ENCODE measurements around the gene MATK. TPM values are rescaled to one million over a fixed set of nuclear protein-coding genes. Genes with fewer than 3 reads are reported as not detected.
"Not testable (repeated sequence)": the region's sequence is repeated elsewhere in the genome, so short reads cannot be mapped to it uniquely, and the experiment has no call there.

Gene MATK
- total RNA-seq, 1 donor from 2014 or later = 0.50 TPM

GRCh38 chr19:3768748-3769099 is 17.5 kb downstream of the MATK start:
- DNase-seq (ENCODE audit: low read depth) = no peak
- Histone ChIP-seq H3K4me3 (ENCODE audit: low read depth, low read length) (no peak overlapping the region), H3K27me3 (ENCODE audit: control insufficient read depth, insufficient read depth, low read length) (peaks cover 14% of the 10 kb centered on the region), H3K36me3 (ENCODE audit: control insufficient read depth, insufficient read depth, low read length) (no peaks in the 10 kb centered on the region)
- no peak for TF ChIP-seq CTCF (IDR thresholded peaks at IDR 0.05; ENCODE audit: insufficient read depth, low read length, poor library complexity, severe bottlenecking)

GRCh38 chr19:3768015-3768747 is 18.0 kb downstream of the MATK start:
- Histone ChIP-seq H3K27me3 (ENCODE audit: control insufficient read depth, insufficient read depth, low read length) (peaks cover 14% of the 10 kb centered on the region), H3K4me3 (ENCODE audit: low read depth, low read length) (no peak overlapping the region), H3K36me3 (ENCODE audit: control insufficient read depth, insufficient read depth, low read length) (no peaks in the 10 kb centered on the region)
- TF ChIP-seq CTCF (IDR thresholded peaks at IDR 0.05; ENCODE audit: insufficient read depth, low read length, poor library complexity, severe bottlenecking) = no peak
- no peak for DNase-seq (ENCODE audit: low read depth)

GRCh38 chr19:3767050-3767449 is 19.1 kb downstream of the MATK start:
- Histone ChIP-seq H3K27me3 (ENCODE audit: control insufficient read depth, insufficient read depth, low read length) (peaks cover 12% of the 10 kb centered on the region), H3K36me3 (ENCODE audit: control insufficient read depth, insufficient read depth, low read length) (no peaks in the 10 kb centered on the region), H3K4me3 (ENCODE audit: low read depth, low read length) (no peak overlapping the region)
- no peak for TF ChIP-seq CTCF (IDR thresholded peaks at IDR 0.05; ENCODE audit: insufficient read depth, low read length, poor library complexity, severe bottlenecking)
- no peak for DNase-seq (ENCODE audit: low read depth)

- Histone ChIP-seq H3K27me3 (ENCODE audit: control insufficient read depth, insufficient read depth, low read length) (peaks cover 7% of the 10 kb centered on the region), H3K4me3 (ENCODE audit: low read depth, low read length) (no peak overlapping the region), H3K36me3 (ENCODE audit: control insufficient read depth, insufficient read depth, low read length) (no peaks in the 10 kb centered on the region)
- no peak for TF ChIP-seq CTCF (IDR thresholded peaks at IDR 0.05; ENCODE audit: insufficient read depth, low read length, poor library complexity, severe bottlenecking)
- no peak for DNase-seq (ENCODE audit: low read depth)
These were observed 19.7 kb downstream of the MATK start for GRCh38 chr19:3766520-3766919.

- DNase-seq (ENCODE audit: low read depth); H3K4me3 ChIP-seq (ENCODE audit: low read depth, low read length); H3K27me3 ChIP-seq (ENCODE audit: control insufficient read depth, insufficient read depth, low read length); H3K36me3 ChIP-seq (ENCODE audit: control insufficient read depth, insufficient read depth, low read length): not testable (repeated sequence)
These were observed 20.4 kb downstream of the MATK start for GRCh38 chr19:3765757-3766156.

GRCh38 chr19:3765121-3765520 is 21.1 kb downstream of the MATK start:
- H3K27me3 ChIP-seq (ENCODE audit: control insufficient read depth, insufficient read depth, low read length) = no peaks in the 10 kb centered on the region
- H3K36me3 ChIP-seq (ENCODE audit: control insufficient read depth, insufficient read depth, low read length) = no peaks in the 10 kb centered on the region
- no peak overlapping the region for H3K4me3 ChIP-seq (ENCODE audit: low read depth, low read length)
- no peak for TF ChIP-seq CTCF (IDR thresholded peaks at IDR 0.05; ENCODE audit: insufficient read depth, low read length, poor library complexity, severe bottlenecking)
- no peak for DNase-seq (ENCODE audit: low read depth)

All from kidney epithelial cell (primary cell).